ENCODE results near the gene SNX25.

DNA sequence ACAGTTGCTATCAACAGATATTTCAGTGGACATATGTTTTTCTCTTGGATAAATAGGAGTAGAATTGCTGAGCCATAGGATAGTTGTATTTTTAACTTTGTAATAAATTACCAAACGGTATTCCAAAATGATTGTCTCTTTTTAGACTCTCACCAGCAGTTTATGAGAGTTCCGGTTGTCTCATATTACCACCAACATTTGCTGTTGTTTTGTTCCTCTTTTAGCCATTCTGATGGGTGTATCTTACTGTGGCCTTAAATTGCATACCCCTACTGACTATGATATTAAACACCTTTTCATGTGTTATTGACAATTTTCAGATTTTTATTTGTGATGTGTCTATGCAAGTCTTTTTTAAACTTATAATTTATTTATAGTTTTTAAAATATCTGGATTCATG, 39.7 kb downstream of the SNX25 start:
- TF ChIP-seq POLR2A (IDR thresholded peaks at IDR 0.05; ENCODE audit: low read depth, low read length): no peak
- TF ChIP-seq POLR2AphosphoS5 (IDR thresholded peaks at IDR 0.05; ENCODE audit: low read depth, low read length): no peak
